ENCODE data around the gene RFX3. TPM values are rescaled to one million over a fixed set of nuclear protein-coding genes. Genes with fewer than 3 reads are reported as not detected.

Gene RFX3
- total and polyA plus RNA-seq, 2 donors from 2014 or later: 1.6 to 17.8 TPM

DNA sequence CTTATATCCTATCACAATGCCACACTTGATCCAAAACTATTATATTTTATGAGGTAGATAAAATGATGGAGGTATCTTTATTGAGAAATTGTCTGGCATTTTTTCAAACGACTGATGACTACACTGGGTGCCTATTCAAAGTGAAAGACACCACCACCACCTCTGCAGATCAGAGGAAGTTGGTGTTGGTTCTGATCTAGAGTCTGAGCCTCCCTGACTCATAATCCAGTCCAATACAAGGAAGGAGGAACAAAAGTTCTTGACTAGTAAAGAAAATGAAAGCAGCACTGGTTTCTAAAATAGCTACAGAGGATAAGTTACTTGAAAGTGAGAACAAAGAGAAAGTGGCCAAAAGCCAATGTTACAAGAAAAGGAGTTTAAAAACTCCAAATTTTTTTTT is 139.9 kb downstream of the RFX3 start:
- H3K36me3 ChIP-seq (ENCODE audit: control insufficient read depth in 2 of 3, insufficient read depth in 3 of 3, low read length in 3 of 3): no peaks in the 10 kb centered on the region
- DNase-seq: no peak
- no peak overlapping the region for H3K4me3 ChIP-seq (ENCODE audit: low read length in 3 of 3)
- no peaks in the 10 kb centered on the region for H3K27me3 ChIP-seq (ENCODE audit: control insufficient read depth, insufficient read depth, low read length)
- H3K9ac ChIP-seq (ENCODE audit: low read length in 3 of 3): no peak overlapping the region
- intact Hi-C loops (cut with DNase I): no loop called here
- FAIRE-seq: no peak
- no peaks in the 10 kb centered on the region for H3K9me3 ChIP-seq (ENCODE audit: control insufficient read depth in 2 of 3, insufficient read depth in 1 of 3, low read length in 3 of 3)
- H3K4me1 ChIP-seq (ENCODE audit: control insufficient read depth in 2 of 3, insufficient read depth in 2 of 3, low read depth in 1 of 3, low read length in 3 of 3): no peaks in the 10 kb centered on the region
- TF ChIP-seq, protein P1, sequence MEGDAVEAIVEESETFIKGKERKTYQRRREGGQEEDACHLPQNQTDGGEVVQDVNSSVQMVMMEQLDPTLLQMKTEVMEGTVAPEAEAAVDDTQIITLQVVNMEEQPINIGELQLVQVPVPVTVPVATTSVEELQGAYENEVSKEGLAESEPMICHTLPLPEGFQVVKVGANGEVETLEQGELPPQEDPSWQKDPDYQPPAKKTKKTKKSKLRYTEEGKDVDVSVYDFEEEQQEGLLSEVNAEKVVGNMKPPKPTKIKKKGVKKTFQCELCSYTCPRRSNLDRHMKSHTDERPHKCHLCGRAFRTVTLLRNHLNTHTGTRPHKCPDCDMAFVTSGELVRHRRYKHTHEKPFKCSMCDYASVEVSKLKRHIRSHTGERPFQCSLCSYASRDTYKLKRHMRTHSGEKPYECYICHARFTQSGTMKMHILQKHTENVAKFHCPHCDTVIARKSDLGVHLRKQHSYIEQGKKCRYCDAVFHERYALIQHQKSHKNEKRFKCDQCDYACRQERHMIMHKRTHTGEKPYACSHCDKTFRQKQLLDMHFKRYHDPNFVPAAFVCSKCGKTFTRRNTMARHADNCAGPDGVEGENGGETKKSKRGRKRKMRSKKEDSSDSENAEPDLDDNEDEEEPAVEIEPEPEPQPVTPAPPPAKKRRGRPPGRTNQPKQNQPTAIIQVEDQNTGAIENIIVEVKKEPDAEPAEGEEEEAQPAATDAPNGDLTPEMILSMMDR (IDR thresholded peaks at IDR 0.05; ENCODE audit: borderline replicate concordance, extremely low read depth, insufficient read depth): no peak
- no peak overlapping the region for H3K27ac ChIP-seq (ENCODE audit: low read depth in 2 of 2, low read length in 2 of 2)

DNA sequence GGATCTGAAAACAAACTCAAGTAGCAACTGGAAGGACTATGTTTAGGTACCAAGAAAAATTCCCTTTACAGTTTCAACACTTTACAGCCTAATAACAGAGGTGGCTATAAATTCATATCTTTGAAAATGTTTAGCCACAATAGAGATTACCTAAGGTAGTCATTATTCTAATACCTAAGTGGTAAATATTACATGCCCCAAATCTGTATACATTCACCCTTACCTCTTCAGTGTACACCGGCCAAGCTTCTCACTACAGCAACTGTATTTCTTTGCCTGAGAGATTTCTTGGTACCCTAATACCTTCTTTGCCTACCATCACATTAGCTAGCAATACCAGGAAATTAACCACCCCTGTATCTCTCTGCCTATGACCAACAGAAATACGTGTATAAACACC is 154.0 kb downstream of the RFX3 start:
- DNase-seq (no peak), FAIRE-seq (no peak)
- Histone ChIP-seq H3K4me1 (ENCODE audit: control insufficient read depth in 2 of 3, insufficient read depth in 2 of 3, low read depth in 1 of 3, low read length in 3 of 3) (no peaks in the 10 kb centered on the region), H3K27me3 (ENCODE audit: control insufficient read depth, insufficient read depth, low read length) (no peaks in the 10 kb centered on the region), H3K9ac (ENCODE audit: low read length in 3 of 3) (no peak overlapping the region), H3K27ac (ENCODE audit: low read depth in 2 of 2, low read length in 2 of 2) (no peak overlapping the region), H3K9me3 (ENCODE audit: control insufficient read depth in 2 of 3, insufficient read depth in 1 of 3, low read length in 3 of 3) (no peaks in the 10 kb centered on the region), H3K36me3 (ENCODE audit: control insufficient read depth in 2 of 3, insufficient read depth in 3 of 3, low read length in 3 of 3) (no peaks in the 10 kb centered on the region), H3K4me3 (ENCODE audit: low read length in 3 of 3) (no peak overlapping the region)
- intact Hi-C loops (cut with DNase I): no loop called here
- TF ChIP-seq, protein P1 (IDR thresholded peaks at IDR 0.05; ENCODE audit: borderline replicate concordance, extremely low read depth, insufficient read depth): no peak

DNA sequence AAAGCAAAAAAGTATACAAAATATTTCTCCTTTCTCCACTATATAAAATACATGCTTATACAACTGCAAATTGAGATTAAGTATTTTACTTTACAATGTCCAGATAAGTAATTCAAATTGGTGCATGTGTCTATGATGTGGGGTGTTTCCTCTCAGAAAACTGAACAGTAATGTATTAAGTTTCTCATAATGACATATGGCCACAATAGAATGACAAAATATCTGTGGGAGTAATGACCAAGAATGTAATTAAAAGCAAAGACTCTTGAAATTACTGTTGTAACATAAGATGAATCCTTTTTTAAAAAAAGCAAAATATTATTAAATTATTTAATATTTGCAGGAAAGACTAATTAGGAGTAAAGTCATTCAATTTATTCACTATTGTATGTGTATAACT is 155.1 kb downstream of the RFX3 start:
- TF ChIP-seq, protein P1 (IDR thresholded peaks at IDR 0.05; ENCODE audit: borderline replicate concordance, extremely low read depth, insufficient read depth): no peak
- Histone ChIP-seq H3K9me3 (ENCODE audit: control insufficient read depth in 2 of 3, insufficient read depth in 1 of 3, low read length in 3 of 3) (no peaks in the 10 kb centered on the region), H3K4me1 (ENCODE audit: control insufficient read depth in 2 of 3, insufficient read depth in 2 of 3, low read depth in 1 of 3, low read length in 3 of 3) (no peaks in the 10 kb centered on the region), H3K27me3 (ENCODE audit: control insufficient read depth, insufficient read depth, low read length) (no peaks in the 10 kb centered on the region), H3K36me3 (ENCODE audit: control insufficient read depth in 2 of 3, insufficient read depth in 3 of 3, low read length in 3 of 3) (no peaks in the 10 kb centered on the region), H3K27ac (ENCODE audit: low read depth in 2 of 2, low read length in 2 of 2) (no peak overlapping the region), H3K9ac (ENCODE audit: low read length in 3 of 3) (no peak overlapping the region), H3K4me3 (ENCODE audit: low read length in 3 of 3) (no peak overlapping the region)
- intact Hi-C loops (cut with DNase I): no loop called here
- DNase-seq: no peak
- peak; percentile 30 for FAIRE-seq

DNA sequence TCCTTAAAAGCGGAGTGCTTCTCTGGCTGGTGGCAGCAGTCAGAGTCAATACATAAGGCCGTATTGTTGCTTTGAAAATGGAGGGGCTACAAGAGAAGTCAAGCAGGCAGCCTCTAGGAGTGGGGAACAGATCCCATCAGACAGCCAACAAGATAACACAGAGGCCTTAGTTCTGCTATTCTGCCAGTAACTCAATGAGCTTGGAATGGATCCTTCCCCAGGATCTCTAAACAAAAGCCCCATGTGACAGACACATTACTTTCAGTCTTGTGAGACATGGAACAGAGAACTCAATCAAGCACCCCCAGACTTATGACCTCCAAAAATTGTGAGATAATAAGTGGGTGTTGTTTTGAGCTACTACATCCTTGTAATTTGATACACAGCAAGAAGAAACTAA is 158.6 kb downstream of the RFX3 start:
- DNase-seq (no peak), FAIRE-seq (no peak)
- H3K4me3 ChIP-seq (ENCODE audit: low read length in 3 of 3): no peak overlapping the region
- H3K9ac ChIP-seq (ENCODE audit: low read length in 3 of 3): no peak overlapping the region
- intact Hi-C loops (cut with DNase I): no loop called here
- TF ChIP-seq, protein P1 (IDR thresholded peaks at IDR 0.05; ENCODE audit: borderline replicate concordance, extremely low read depth, insufficient read depth): no peak
- no peaks in the 10 kb centered on the region for H3K27me3 ChIP-seq (ENCODE audit: control insufficient read depth, insufficient read depth, low read length)
- H3K9me3 ChIP-seq (ENCODE audit: control insufficient read depth in 2 of 3, insufficient read depth in 1 of 3, low read length in 3 of 3): no peaks in the 10 kb centered on the region
- no peaks in the 10 kb centered on the region for H3K4me1 ChIP-seq (ENCODE audit: control insufficient read depth in 2 of 3, insufficient read depth in 2 of 3, low read depth in 1 of 3, low read length in 3 of 3)
- no peak overlapping the region for H3K27ac ChIP-seq (ENCODE audit: low read depth in 2 of 2, low read length in 2 of 2)
- no peaks in the 10 kb centered on the region for H3K36me3 ChIP-seq (ENCODE audit: control insufficient read depth in 2 of 3, insufficient read depth in 3 of 3, low read length in 3 of 3)
